Endodermal cell (in vitro differentiated cells): ENCODE results near the gene SLC48A1. TPM values are rescaled to one million over a fixed set of nuclear protein-coding genes. Genes with fewer than 3 reads are reported as not detected.

Source experiments
- DNase-seq: peaks from one replicate; pipeline ENCODE4 v3.0.0-alpha.2; 2017
- H3K27ac ChIP-seq: 2 replicates; pipeline ENCODE4 v1.5.1; 2013; ENCODE audit warnings: mild to moderate bottlenecking, low read depth, low read length, moderate library complexity
- H3K27me3 ChIP-seq: 2 replicates; pipeline ENCODE4 v1.6.1; 2013; ENCODE audit warnings: mild to moderate bottlenecking, low read length, moderate library complexity; ENCODE audit not compliant: insufficient read depth, control insufficient read depth, poor library complexity, severe bottlenecking
- H3K36me3 ChIP-seq: 2 replicates; pipeline ENCODE4 v1.7.0; 2013; ENCODE audit warnings: mild to moderate bottlenecking, low read length, moderate library complexity; ENCODE audit not compliant: control insufficient read depth, insufficient read depth
- H3K4me1 ChIP-seq: one replicate; pipeline ENCODE4 v1.7.0; 2013; ENCODE audit warnings: low read length; ENCODE audit not compliant: control insufficient read depth, insufficient read depth
- H3K4me3 ChIP-seq: 2 replicates; pipeline ENCODE4 v1.5.1; 2013; ENCODE audit warnings: mild to moderate bottlenecking, low read length, moderate library complexity
- H3K9ac ChIP-seq: 2 replicates; pipeline ENCODE4 v1.6.1; 2013; ENCODE audit warnings: mild to moderate bottlenecking, low read length, moderate library complexity; ENCODE audit not compliant: poor library complexity, severe bottlenecking; ENCODE audit errors: extremely low read depth
- H3K9me3 ChIP-seq: 2 replicates; pipeline ENCODE4 v1.6.1; 2013; ENCODE audit warnings: mild to moderate bottlenecking, low read length, moderate library complexity; ENCODE audit not compliant: control insufficient read depth
- H3K27ac Mint-ChIP-seq: 2 replicates; pipeline ENCODE4 v1.8.0; 2020; ENCODE audit warnings: mixed read lengths
- H3K27me3 Mint-ChIP-seq: 2 replicates; pipeline ENCODE4 v1.8.0; 2021; ENCODE audit warnings: mild to moderate bottlenecking, mixed read lengths; ENCODE audit not compliant: insufficient read depth
- H3K36me3 Mint-ChIP-seq: 2 replicates; pipeline ENCODE4 v1.8.0; 2020; ENCODE audit warnings: low read depth, mixed read lengths
- H3K4me1 Mint-ChIP-seq: 2 replicates; pipeline ENCODE4 v1.8.0; 2020; ENCODE audit warnings: mixed read lengths
- H3K4me3 Mint-ChIP-seq: 2 replicates; pipeline ENCODE4 v1.8.0; 2020; ENCODE audit warnings: mild to moderate bottlenecking, moderate library complexity, mixed read lengths
- H3K9me3 Mint-ChIP-seq: 2 replicates; pipeline ENCODE4 v1.8.0; 2020; ENCODE audit warnings: mild to moderate bottlenecking, mixed read lengths
- CTCF ChIP-seq: fragments of 200-600 bp; sonication (generic); conservative IDR thresholded peaks from 2 replicates; pipeline ENCODE4 v1.5.0; 2021; ENCODE audit warnings: antibody characterized with exemption, mild to moderate bottlenecking
- WGBS, 2 experiments: methylation state at CpG; one replicate each; pipeline versions ENCODE4 v1.1.5 to v1.1.7; 2013; ENCODE audit warnings: missing lambda C conversion rate in 2 of 2, mixed read lengths in 1 of 2; ENCODE audit not compliant: insufficient coverage in 1 of 2, insufficient read length in 1 of 2; 5-methylcytosine and 5-hydroxymethylcytosine counted together
- total RNA-seq, 2 donors: library from RNA; stranded (reverse); fragmentation: NEBNext Ultra II Directional in 1 of 2; extraction: Animal tissue kit (Norgen Biotek cat#: 25700) in 1 of 2; gene quantifications; 2 replicates in 1 of 2; 3 replicates in 1 of 2; pipeline ENCODE4 v1.2.1, GENCODE V29; 2021

SLC48A1 gene
- total RNA-seq, 2 donors from 2014 or later: 21.3 to 30.4 TPM

- TF ChIP-seq CTCF: no peak
- DNase-seq: no peak
- Histone ChIP-seq H3K9me3 (no peaks in the 10 kb centered on the region), H3K4me3 (no peak overlapping the region), H3K27me3 (no peaks in the 10 kb centered on the region), H3K9ac (no peak overlapping the region), H3K4me1 (no peaks in the 10 kb centered on the region), H3K27ac (no peak overlapping the region), H3K36me3 (no peaks in the 10 kb centered on the region)
- no peaks in the 10 kb centered on the region for H3K9me3 Mint-ChIP-seq
- peaks cover 10% of the 10 kb centered on the region for H3K4me1 Mint-ChIP-seq
- H3K27me3 Mint-ChIP-seq: peaks cover 8% of the 10 kb centered on the region
- H3K4me3 Mint-ChIP-seq: no peak overlapping the region
- H3K27ac Mint-ChIP-seq: no peak overlapping the region
- WGBS, 2 experiments: 83% methylated on average over 1 of the region's 2 CpGs; no CpG with 5 or more reads in 1 of the 2 experiments
- no peaks in the 10 kb centered on the region for H3K36me3 Mint-ChIP-seq
These were observed 40.5 kb upstream of the SLC48A1 start for GRCh38 chr12:47732504-47732903.

- H3K4me3 ChIP-seq: no peak overlapping the region
- Mint-ChIP-seq H3K27me3 (peaks cover 8% of the 10 kb centered on the region), H3K36me3 (no peaks in the 10 kb centered on the region), H3K4me3 (no peak overlapping the region), H3K27ac (no peak overlapping the region), H3K4me1 (peaks cover 10% of the 10 kb centered on the region), H3K9me3 (no peaks in the 10 kb centered on the region)
- no peaks in the 10 kb centered on the region for H3K36me3 ChIP-seq
- WGBS, 2 experiments: 91 to 95% methylated on average over 3 to 4 of the region's 4 CpGs
- H3K27ac ChIP-seq: no peak overlapping the region
- H3K27me3 ChIP-seq: no peaks in the 10 kb centered on the region
- no peaks in the 10 kb centered on the region for H3K9me3 ChIP-seq
- H3K9ac ChIP-seq: no peak overlapping the region
- H3K4me1 ChIP-seq: no peaks in the 10 kb centered on the region
- DNase-seq: no peak
- TF ChIP-seq CTCF: no peak
These were observed 39.9 kb upstream of the SLC48A1 start for GRCh38 chr12:47733142-47733541.

GRCh38 chr12:47734725-47735480 lies 38.1 kb upstream of the SLC48A1 start:
- WGBS, 2 experiments: 70 to 73% methylated on average over 4 to 12 of the region's 12 CpGs
- Histone ChIP-seq H3K27me3 (no peaks in the 10 kb centered on the region), H3K9ac (no peak overlapping the region), H3K27ac (peak overlapping the region; percentile 21), H3K4me3 (no peak overlapping the region), H3K36me3 (no peaks in the 10 kb centered on the region), H3K4me1 (no peaks in the 10 kb centered on the region), H3K9me3 (no peaks in the 10 kb centered on the region)
- peaks cover 10% of the 10 kb centered on the region for H3K4me1 Mint-ChIP-seq
- H3K9me3 Mint-ChIP-seq: no peaks in the 10 kb centered on the region
- no peak overlapping the region for H3K27ac Mint-ChIP-seq
- TF ChIP-seq CTCF: no peak
- peaks cover 8% of the 10 kb centered on the region for H3K27me3 Mint-ChIP-seq
- no peaks in the 10 kb centered on the region for H3K36me3 Mint-ChIP-seq
- no peak for DNase-seq
- no peak overlapping the region for H3K4me3 Mint-ChIP-seq
